Measurements from ENCODE around the gene MED16.
A peak's percentile ranks its signal among the peaks of the same experiment; 100 is the strongest.

Gene MED16

GRCh38 chr19:892894-893689, at the start of gene MED16, which contains the start of gene RNU6-9:
MED16 (minus strand) TSS chr19:893187; CDS start chr19:891131, 2,056 bp downstream.
RNU6-9 (plus strand) TSS chr19:893484.
- in situ Hi-C loops (cut with HindIII; ENCODE audit: low sequenced_read_pairs): no loop called here
- peak within 1 kb of the TSS; percentile 91 for H3K4me3 ChIP-seq (ENCODE audit: low read depth, low read length)
- peak; percentile 96 for DNase-seq (ENCODE audit: low read depth, low spot score)
- no peak for TF ChIP-seq CTCF (IDR thresholded peaks at IDR 0.05; ENCODE audit: low read depth, low read length)

- TF ChIP-seq CTCF (IDR thresholded peaks at IDR 0.05; ENCODE audit: low read depth, low read length): no peak
- in situ Hi-C loops (cut with HindIII; ENCODE audit: low sequenced_read_pairs): no loop called here
- no peak overlapping the region for H3K4me3 ChIP-seq (ENCODE audit: low read depth, low read length)
- no peak for DNase-seq (ENCODE audit: low read depth, low spot score)
Measured at GRCh38 chr19:942133-942645, 49.2 kb upstream of the MED16 start.

- in situ Hi-C loops (cut with HindIII; ENCODE audit: low sequenced_read_pairs): no loop called here
- DNase-seq (ENCODE audit: low read depth, low spot score): no peak
- no peak overlapping the region for H3K4me3 ChIP-seq (ENCODE audit: low read depth, low read length)
- TF ChIP-seq CTCF (IDR thresholded peaks at IDR 0.05; ENCODE audit: low read depth, low read length): no peak
Measured at GRCh38 chr19:941292-942132, 48.5 kb upstream of the MED16 start.

- in situ Hi-C loops (cut with HindIII; ENCODE audit: low sequenced_read_pairs): no loop called here
- TF ChIP-seq CTCF (IDR thresholded peaks at IDR 0.05; ENCODE audit: low read depth, low read length): no peak
- DNase-seq (ENCODE audit: low read depth, low spot score): peak; percentile 60
- no peak overlapping the region for H3K4me3 ChIP-seq (ENCODE audit: low read depth, low read length)
Measured at GRCh38 chr19:940591-941291, 47.8 kb upstream of the MED16 start.

GRCh38 chr19:939922-940321, 46.9 kb upstream of the MED16 start:
- no peak overlapping the region for H3K4me3 ChIP-seq (ENCODE audit: low read depth, low read length)
- DNase-seq (ENCODE audit: low read depth, low spot score): no peak
- in situ Hi-C loops (cut with HindIII; ENCODE audit: low sequenced_read_pairs): no loop called here
- no peak for TF ChIP-seq CTCF (IDR thresholded peaks at IDR 0.05; ENCODE audit: low read depth, low read length)

- no peak for DNase-seq (ENCODE audit: low read depth, low spot score)
- H3K4me3 ChIP-seq (ENCODE audit: low read depth, low read length): no peak overlapping the region
- no peak for TF ChIP-seq CTCF (IDR thresholded peaks at IDR 0.05; ENCODE audit: low read depth, low read length)
- in situ Hi-C loops (cut with HindIII; ENCODE audit: low sequenced_read_pairs): no loop called here
Measured at GRCh38 chr19:939439-939838, 46.5 kb upstream of the MED16 start.
